Measurements from ENCODE around the gene SYTL1. TPM values are rescaled to one million over a fixed set of nuclear protein-coding genes. Genes with fewer than 3 reads are reported as not detected.

SYTL1 gene
- total and polyA plus RNA-seq, 9 of the 15 experiments (the other 6 are each of a cell fraction or from before 2014, with no cell fraction given) = 0.04 to 9.3 (median 1.7) TPM

DNA sequence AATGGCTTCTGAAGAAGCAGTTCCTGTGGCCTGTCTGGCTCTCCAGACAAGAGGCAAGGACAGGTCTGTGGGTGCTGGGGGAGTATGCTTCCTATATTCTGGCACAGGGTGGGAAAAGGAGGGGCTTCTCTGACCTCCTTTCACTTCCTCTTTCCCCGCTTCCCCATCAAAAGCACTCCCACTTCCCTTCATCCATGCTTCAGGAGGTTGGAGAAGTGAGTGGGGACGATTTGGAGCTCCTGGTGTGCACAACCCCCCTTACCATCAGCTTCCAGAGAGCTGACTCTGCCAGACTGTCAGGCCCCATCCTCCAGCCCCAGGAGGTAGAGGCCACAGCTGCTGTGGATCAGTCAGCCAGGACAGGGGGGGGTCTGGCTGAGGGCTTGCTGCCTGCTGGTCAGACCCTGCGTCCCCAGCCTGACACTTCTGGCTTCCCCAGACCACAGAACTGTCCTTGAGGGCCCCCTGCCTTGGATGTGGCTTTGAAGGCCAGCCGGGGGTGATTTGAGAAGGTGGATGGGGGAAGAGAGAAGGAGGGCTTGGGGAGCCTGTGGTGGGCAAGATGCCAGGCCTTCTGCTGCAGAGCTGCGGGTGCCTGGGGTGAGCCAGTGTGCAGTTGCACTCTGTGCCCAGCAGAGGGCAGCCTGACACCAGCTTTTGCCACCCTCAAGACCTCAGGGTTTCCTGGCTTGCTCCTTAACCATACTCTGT, 41.3 kb upstream of the SYTL1 start (continued):
- TF ChIP-seq, protein P1, sequence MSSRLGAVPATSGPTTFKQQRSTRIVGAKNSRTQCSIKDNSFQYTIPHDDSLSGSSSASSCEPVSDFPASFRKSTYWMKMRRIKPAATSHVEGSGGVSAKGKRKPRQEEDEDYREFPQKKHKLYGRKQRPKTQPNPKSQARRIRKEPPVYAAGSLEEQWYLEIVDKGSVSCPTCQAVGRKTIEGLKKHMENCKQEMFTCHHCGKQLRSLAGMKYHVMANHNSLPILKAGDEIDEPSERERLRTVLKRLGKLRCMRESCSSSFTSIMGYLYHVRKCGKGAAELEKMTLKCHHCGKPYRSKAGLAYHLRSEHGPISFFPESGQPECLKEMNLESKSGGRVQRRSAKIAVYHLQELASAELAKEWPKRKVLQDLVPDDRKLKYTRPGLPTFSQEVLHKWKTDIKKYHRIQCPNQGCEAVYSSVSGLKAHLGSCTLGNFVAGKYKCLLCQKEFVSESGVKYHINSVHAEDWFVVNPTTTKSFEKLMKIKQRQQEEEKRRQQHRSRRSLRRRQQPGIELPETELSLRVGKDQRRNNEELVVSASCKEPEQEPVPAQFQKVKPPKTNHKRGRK (tag; IDR thresholded peaks at IDR 0.05) = no peak
- TF ChIP-seq, protein P2, sequence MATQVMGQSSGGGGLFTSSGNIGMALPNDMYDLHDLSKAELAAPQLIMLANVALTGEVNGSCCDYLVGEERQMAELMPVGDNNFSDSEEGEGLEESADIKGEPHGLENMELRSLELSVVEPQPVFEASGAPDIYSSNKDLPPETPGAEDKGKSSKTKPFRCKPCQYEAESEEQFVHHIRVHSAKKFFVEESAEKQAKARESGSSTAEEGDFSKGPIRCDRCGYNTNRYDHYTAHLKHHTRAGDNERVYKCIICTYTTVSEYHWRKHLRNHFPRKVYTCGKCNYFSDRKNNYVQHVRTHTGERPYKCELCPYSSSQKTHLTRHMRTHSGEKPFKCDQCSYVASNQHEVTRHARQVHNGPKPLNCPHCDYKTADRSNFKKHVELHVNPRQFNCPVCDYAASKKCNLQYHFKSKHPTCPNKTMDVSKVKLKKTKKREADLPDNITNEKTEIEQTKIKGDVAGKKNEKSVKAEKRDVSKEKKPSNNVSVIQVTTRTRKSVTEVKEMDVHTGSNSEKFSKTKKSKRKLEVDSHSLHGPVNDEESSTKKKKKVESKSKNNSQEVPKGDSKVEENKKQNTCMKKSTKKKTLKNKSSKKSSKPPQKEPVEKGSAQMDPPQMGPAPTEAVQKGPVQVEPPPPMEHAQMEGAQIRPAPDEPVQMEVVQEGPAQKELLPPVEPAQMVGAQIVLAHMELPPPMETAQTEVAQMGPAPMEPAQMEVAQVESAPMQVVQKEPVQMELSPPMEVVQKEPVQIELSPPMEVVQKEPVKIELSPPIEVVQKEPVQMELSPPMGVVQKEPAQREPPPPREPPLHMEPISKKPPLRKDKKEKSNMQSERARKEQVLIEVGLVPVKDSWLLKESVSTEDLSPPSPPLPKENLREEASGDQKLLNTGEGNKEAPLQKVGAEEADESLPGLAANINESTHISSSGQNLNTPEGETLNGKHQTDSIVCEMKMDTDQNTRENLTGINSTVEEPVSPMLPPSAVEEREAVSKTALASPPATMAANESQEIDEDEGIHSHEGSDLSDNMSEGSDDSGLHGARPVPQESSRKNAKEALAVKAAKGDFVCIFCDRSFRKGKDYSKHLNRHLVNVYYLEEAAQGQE (IDR thresholded peaks at IDR 0.05; ENCODE audit: borderline replicate concordance) = peak; percentile 88; the same call in 1 of the 2 replicates
- TF ChIP-seq, protein P2 (CRISPR knock-in tag; IDR thresholded peaks at IDR 0.05; ENCODE audit: low read depth) = peak; percentile 49; the same call in 1 of the 2 replicates
- TF ChIP-seq GATAD2A (IDR thresholded peaks at IDR 0.05) (no peak), RBM22 (IDR thresholded peaks at IDR 0.05; ENCODE audit: low read depth, low read length, poor library complexity, severe bottlenecking) (no peak), ETV1 (tag; conservative IDR thresholded peaks at IDR 0.05; ENCODE audit: low read depth) (no peak), ZNF175 (CRISPR knock-in tag; IDR thresholded peaks at IDR 0.05; ENCODE audit: low read depth) (no peak), PHF8 (IDR thresholded peaks at IDR 0.05; ENCODE audit: borderline replicate concordance, low read length) (no peak)
- TF ChIP-seq, protein P3, sequence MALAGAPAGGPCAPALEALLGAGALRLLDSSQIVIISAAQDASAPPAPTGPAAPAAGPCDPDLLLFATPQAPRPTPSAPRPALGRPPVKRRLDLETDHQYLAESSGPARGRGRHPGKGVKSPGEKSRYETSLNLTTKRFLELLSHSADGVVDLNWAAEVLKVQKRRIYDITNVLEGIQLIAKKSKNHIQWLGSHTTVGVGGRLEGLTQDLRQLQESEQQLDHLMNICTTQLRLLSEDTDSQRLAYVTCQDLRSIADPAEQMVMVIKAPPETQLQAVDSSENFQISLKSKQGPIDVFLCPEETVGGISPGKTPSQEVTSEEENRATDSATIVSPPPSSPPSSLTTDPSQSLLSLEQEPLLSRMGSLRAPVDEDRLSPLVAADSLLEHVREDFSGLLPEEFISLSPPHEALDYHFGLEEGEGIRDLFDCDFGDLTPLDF (CRISPR knock-in tag; IDR thresholded peaks at IDR 0.05) = no peak
- TF ChIP-seq, protein P4, sequence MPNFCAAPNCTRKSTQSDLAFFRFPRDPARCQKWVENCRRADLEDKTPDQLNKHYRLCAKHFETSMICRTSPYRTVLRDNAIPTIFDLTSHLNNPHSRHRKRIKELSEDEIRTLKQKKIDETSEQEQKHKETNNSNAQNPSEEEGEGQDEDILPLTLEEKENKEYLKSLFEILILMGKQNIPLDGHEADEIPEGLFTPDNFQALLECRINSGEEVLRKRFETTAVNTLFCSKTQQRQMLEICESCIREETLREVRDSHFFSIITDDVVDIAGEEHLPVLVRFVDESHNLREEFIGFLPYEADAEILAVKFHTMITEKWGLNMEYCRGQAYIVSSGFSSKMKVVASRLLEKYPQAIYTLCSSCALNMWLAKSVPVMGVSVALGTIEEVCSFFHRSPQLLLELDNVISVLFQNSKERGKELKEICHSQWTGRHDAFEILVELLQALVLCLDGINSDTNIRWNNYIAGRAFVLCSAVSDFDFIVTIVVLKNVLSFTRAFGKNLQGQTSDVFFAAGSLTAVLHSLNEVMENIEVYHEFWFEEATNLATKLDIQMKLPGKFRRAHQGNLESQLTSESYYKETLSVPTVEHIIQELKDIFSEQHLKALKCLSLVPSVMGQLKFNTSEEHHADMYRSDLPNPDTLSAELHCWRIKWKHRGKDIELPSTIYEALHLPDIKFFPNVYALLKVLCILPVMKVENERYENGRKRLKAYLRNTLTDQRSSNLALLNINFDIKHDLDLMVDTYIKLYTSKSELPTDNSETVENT (CRISPR knock-in tag; IDR thresholded peaks at IDR 0.05) = no peak

Measured in K562 (cell line).